ENCODE results near the gene ASB16. TPM values are rescaled to one million over a fixed set of nuclear protein-coding genes. Genes with fewer than 3 reads are reported as not detected.

Gene ASB16
- total and polyA plus RNA-seq, 10 of the 15 experiments (the other 5 are each of a cell fraction or from before 2014, with no cell fraction given), result 0.07 to 1.1 (median 0.44) TPM; not detected in 5

- ChIA-PET POLR2A (interaction anchor here (0.6 to 1.9 kb wide), 5 partner anchors 9 to 812 kb away, joined by 3 to 6 read pairs (median 3); partner anchors contain the start of genes GRN and TMUB2), SMC1A (ENCODE audit: uncharacterized antibody, unreplicated experiment) (no interaction called here)
- WGBS (ENCODE audit: insufficient coverage, insufficient replicate concordance, low lambda C conversion rate, missing lambda C conversion rate), result 1% methylated on average over 32 of the region's 73 CpGs
- TF ChIP-seq ZNF622 (IDR thresholded peaks at IDR 0.05) (no peak), NFYB (IDR thresholded peaks at IDR 0.05; ENCODE audit: insufficient read depth, low read depth, low read length) (no peak), E2F4 (IDR thresholded peaks at IDR 0.05; ENCODE audit: low read depth, low read length) (no peak), PRDM15 (CRISPR knock-in tag; IDR thresholded peaks at IDR 0.05) (no peak), CBFB (IDR thresholded peaks at IDR 0.05; ENCODE audit: low read depth) (no peak), HSF1 (IDR thresholded peaks at IDR 0.05; ENCODE audit: low read depth, low read length) (no peak), IRF4 (IDR thresholded peaks at IDR 0.05; ENCODE audit: low read depth, low read length) (no peak), CHD1 (IDR thresholded peaks at IDR 0.05; ENCODE audit: low read depth, low read length) (no peak), PKNOX1 (IDR thresholded peaks at IDR 0.05) (no peak), SREBF1 (IDR thresholded peaks at IDR 0.05; ENCODE audit: low read length) (no peak), TBL1XR1 (IDR thresholded peaks at IDR 0.05; ENCODE audit: low read depth, low read length) (no peak), ZNF207 (IDR thresholded peaks at IDR 0.05; ENCODE audit: borderline replicate concordance) (peak; percentile 78), FOS (IDR thresholded peaks at IDR 0.05; ENCODE audit: borderline replicate concordance, extremely low read depth, insufficient read length) (no peak), YY1 (IDR thresholded peaks at IDR 0.05; ENCODE audit: low read depth, low read length) (peak; percentile 68; the same call in 1 of the 2 replicates), ETV6 (conservative IDR thresholded peaks at IDR 0.05 in 1 of 2, IDR thresholded peaks at IDR 0.05 in 1 of 2; ENCODE audit: borderline replicate concordance in 1 of 2, low read depth in 1 of 2) (no peak)
Observed at GRCh38 chr17:44219108-44219615, 48.7 kb downstream of the ASB16 start.

More at GRCh38 chr17:44219108-44219615, 48.7 kb downstream of the ASB16 start:
- H3K4me2 ChIP-seq (ENCODE audit: control insufficient read depth, insufficient read depth), result no peak overlapping the region
- ChIA-PET RAD21 (ENCODE audit: unreplicated experiment) (interaction anchor here (0.6 to 2.4 kb wide), 4 partner anchors 9 to 489 kb away, joined by 3 to 14 read pairs (median 6); partner anchors contain the start of gene DBF4B), CTCF (interaction anchor here (0.7 to 1.0 kb wide), 2 partner anchors 9 to 127 kb away, joined by 3 to 4 read pairs; no protein-coding TSS in a partner anchor)
- in situ Hi-C loops (cut with MboI) (loop anchor here (25.0 kb wide), 1 partner anchor 293 kb away; the partner anchor contains the start of gene GPATCH8), intact Hi-C loops (cut with micrococcal nuclease; ENCODE audit: unreplicated experiment) (loop anchor here (2.0 to 10.0 kb wide), 2 partner anchors 130 to 286 kb away; partner anchors contain the start of gene GPATCH8)
- no peak overlapping the region for H2AFZ ChIP-seq (ENCODE audit: control insufficient read depth, low read depth, low read length)
- H4K20me1 ChIP-seq (ENCODE audit: control insufficient read depth, insufficient read depth), result no peaks in the 10 kb centered on the region
- no peak for DNase-seq (ENCODE audit: low read depth, low spot score)
- H3K9ac ChIP-seq (ENCODE audit: control insufficient read depth, insufficient read depth, low read length), result peak overlapping the region; percentile 74
- peak; percentile 39 for ATAC-seq
- no peak for FAIRE-seq
- BruUV-seq (replicated peaks), result no TSS peak
- H3K27ac ChIP-seq (ENCODE audit: control insufficient read depth, insufficient read depth), result peak overlapping the region; percentile 91
- peaks cover 71% of the 10 kb centered on the region for H3K79me2 ChIP-seq (ENCODE audit: control insufficient read depth, insufficient read depth, low read length)
- H3K27me3 ChIP-seq (replicated peaks in 1 of 2; ENCODE audit: control insufficient read depth in 2 of 2, insufficient read depth in 2 of 2, low read length in 1 of 2), result no peaks in the 10 kb centered on the region
- no peaks in the 10 kb centered on the region for H3K9me3 ChIP-seq (replicated peaks; ENCODE audit: control insufficient read depth, insufficient read depth, low read length)
- H3K4me1 ChIP-seq (ENCODE audit: control insufficient read depth, insufficient read depth, low read length), result peaks cover 20% of the 10 kb centered on the region
- H3K4me3 ChIP-seq, result peak overlapping the region; percentile 85
- H3K36me3 ChIP-seq (ENCODE audit: control insufficient read depth in 2 of 2, insufficient read depth in 2 of 2, low read length in 1 of 2), result peaks cover 21 to 22% of the 10 kb centered on the region in 2 experiments
